Measurements from ENCODE around the gene HOGA1.

DNA sequence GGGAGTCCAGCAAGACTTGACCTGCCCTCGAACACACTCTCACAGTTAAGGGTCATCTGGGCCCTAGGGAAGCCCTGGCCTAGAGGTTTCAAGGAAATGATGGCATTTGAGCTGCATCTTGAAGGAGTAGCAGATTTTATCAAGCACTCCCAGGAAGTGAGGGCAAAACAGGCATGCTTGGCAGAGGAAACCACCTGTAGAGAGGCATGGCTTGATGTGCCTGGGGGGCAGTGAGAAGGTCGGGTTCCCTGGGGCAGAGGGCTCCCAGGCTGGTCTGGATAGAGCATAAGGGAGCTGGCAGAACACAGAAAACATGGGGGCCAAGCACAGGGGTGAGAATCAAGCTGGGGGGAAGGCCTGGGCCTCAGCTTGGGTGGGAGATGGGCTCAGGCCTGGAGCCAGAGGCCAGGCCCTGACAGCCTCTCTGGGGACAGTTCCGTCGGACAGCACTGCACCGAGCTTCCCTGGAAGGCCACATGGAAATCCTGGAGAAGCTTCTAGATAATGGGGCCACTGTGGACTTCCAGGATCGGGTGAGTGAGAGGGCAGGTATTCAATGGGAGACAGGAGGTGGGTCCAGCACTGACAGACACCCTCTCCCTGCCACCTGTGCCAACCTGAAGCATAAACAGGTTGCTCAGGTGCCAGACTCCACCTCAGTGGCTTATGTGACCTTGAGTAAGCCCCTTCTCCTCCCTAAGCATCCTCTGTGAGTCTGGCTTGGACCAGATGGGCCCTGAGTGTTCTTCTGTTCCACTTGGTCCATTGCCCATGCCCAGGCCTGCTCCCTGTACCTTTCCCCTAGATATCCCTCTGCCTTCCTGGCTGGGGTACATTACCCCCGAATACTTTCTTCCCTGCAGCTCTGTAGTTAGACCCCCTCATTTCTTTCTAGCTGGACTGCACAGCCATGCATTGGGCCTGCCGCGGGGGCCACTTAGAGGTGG lies 3.5 kb upstream of the HOGA1 start:
- TF ChIP-seq, protein P1, sequence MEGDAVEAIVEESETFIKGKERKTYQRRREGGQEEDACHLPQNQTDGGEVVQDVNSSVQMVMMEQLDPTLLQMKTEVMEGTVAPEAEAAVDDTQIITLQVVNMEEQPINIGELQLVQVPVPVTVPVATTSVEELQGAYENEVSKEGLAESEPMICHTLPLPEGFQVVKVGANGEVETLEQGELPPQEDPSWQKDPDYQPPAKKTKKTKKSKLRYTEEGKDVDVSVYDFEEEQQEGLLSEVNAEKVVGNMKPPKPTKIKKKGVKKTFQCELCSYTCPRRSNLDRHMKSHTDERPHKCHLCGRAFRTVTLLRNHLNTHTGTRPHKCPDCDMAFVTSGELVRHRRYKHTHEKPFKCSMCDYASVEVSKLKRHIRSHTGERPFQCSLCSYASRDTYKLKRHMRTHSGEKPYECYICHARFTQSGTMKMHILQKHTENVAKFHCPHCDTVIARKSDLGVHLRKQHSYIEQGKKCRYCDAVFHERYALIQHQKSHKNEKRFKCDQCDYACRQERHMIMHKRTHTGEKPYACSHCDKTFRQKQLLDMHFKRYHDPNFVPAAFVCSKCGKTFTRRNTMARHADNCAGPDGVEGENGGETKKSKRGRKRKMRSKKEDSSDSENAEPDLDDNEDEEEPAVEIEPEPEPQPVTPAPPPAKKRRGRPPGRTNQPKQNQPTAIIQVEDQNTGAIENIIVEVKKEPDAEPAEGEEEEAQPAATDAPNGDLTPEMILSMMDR (IDR thresholded peaks at IDR 0.05), result no peak
- no peak for TF ChIP-seq POLR2AphosphoS5 (IDR thresholded peaks at IDR 0.05; ENCODE audit: low read depth, low read length)
- no peak for TF ChIP-seq TCF7L2 (IDR thresholded peaks at IDR 0.05; ENCODE audit: low read depth, low read length)
- TF ChIP-seq, protein P2, sequence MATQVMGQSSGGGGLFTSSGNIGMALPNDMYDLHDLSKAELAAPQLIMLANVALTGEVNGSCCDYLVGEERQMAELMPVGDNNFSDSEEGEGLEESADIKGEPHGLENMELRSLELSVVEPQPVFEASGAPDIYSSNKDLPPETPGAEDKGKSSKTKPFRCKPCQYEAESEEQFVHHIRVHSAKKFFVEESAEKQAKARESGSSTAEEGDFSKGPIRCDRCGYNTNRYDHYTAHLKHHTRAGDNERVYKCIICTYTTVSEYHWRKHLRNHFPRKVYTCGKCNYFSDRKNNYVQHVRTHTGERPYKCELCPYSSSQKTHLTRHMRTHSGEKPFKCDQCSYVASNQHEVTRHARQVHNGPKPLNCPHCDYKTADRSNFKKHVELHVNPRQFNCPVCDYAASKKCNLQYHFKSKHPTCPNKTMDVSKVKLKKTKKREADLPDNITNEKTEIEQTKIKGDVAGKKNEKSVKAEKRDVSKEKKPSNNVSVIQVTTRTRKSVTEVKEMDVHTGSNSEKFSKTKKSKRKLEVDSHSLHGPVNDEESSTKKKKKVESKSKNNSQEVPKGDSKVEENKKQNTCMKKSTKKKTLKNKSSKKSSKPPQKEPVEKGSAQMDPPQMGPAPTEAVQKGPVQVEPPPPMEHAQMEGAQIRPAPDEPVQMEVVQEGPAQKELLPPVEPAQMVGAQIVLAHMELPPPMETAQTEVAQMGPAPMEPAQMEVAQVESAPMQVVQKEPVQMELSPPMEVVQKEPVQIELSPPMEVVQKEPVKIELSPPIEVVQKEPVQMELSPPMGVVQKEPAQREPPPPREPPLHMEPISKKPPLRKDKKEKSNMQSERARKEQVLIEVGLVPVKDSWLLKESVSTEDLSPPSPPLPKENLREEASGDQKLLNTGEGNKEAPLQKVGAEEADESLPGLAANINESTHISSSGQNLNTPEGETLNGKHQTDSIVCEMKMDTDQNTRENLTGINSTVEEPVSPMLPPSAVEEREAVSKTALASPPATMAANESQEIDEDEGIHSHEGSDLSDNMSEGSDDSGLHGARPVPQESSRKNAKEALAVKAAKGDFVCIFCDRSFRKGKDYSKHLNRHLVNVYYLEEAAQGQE (IDR thresholded peaks at IDR 0.05; ENCODE audit: insufficient read depth in 1 of 2, low read depth in 2 of 2, low read length in 1 of 2), result no peak
- no peak for TF ChIP-seq SIN3A (IDR thresholded peaks at IDR 0.05; ENCODE audit: borderline replicate concordance, insufficient read depth, low read depth, low read length)

All from Panc1 (cell line).